ENCODE data around the gene INSC. TPM values are rescaled to one million over a fixed set of nuclear protein-coding genes. Genes with fewer than 3 reads are reported as not detected.

Gene INSC
- total RNA-seq, 2 experiments from 2014 or later: not detected

- Histone ChIP-seq H3K27me3 (ENCODE audit: control insufficient read depth in 1 of 2, insufficient read depth in 2 of 2, low read length in 2 of 2) (peaks cover 22 to 23% of the 10 kb centered on the region in 2 experiments), H3K27ac (ENCODE audit: low read depth in 1 of 2, low read length in 2 of 2) (no peak overlapping the region), H3K4me1 (ENCODE audit: insufficient read depth, low read length) (peaks cover 25% of the 10 kb centered on the region), H3K4me3 (ENCODE audit: low read length) (no peak overlapping the region), H3K36me3 (ENCODE audit: insufficient read depth, low read length) (no peaks in the 10 kb centered on the region), H3K9me3 (ENCODE audit: control insufficient read depth in 1 of 2, insufficient read depth in 1 of 2, low read length in 2 of 2) (peaks cover 4 to 9% of the 10 kb centered on the region in 2 experiments)
- Mint-ChIP-seq H3K36me3 (ENCODE audit: low read depth) (no peaks in the 10 kb centered on the region), H3K4me3 (peak overlapping the region; percentile 46), H3K9me3 (no peaks in the 10 kb centered on the region), H3K27ac (no peak overlapping the region), H3K4me1 (ENCODE audit: low read depth) (peaks cover 18% of the 10 kb centered on the region), H3K27me3 (peaks cover 39% of the 10 kb centered on the region)
- DNase-seq: peak in 1 of 14 experiments; percentile 13
- ATAC-seq (ENCODE audit: poor library complexity): no peak
- CTCF ChIA-PET: no interaction called here
- no peak for TF ChIP-seq CTCF (IDR thresholded peaks at IDR 0.05)
- intact Hi-C loops (cut with DNase I, micrococcal nuclease): loop anchor here in 1 of 2 experiments (5.0 to 10.0 kb wide), 2 partner anchors 100 to 538 kb away; partner anchors contain the start of gene CALCA
- POLR2A ChIA-PET: no interaction called here
These were observed 42.1 kb upstream of the INSC start for GRCh38 chr11:15072551-15073143.

- Mint-ChIP-seq H3K9me3 (no peaks in the 10 kb centered on the region), H3K27ac (no peak within 1 kb of the TSS), H3K36me3 (ENCODE audit: low read depth) (no peaks in the 10 kb centered on the region), H3K4me3 (peak within 1 kb of the TSS; percentile 88), H3K4me1 (ENCODE audit: low read depth) (peaks cover 18% of the 10 kb centered on the region), H3K27me3 (peaks cover 39% of the 10 kb centered on the region)
- intact Hi-C loops (cut with DNase I, micrococcal nuclease): loop anchor here (1.0 to 10.0 kb wide), 3 partner anchors 101 to 539 kb away; partner anchors contain the start of gene CALCA (in 1 of the 2)
- Histone ChIP-seq H3K4me1 (ENCODE audit: insufficient read depth, low read length) (peaks cover 25% of the 10 kb centered on the region), H3K4me3 (ENCODE audit: low read length) (peak within 1 kb of the TSS; percentile 50), H3K27me3 (ENCODE audit: control insufficient read depth in 1 of 2, insufficient read depth in 2 of 2, low read length in 2 of 2) (peaks cover 22 to 23% of the 10 kb centered on the region in 2 experiments), H3K9me3 (ENCODE audit: control insufficient read depth in 1 of 2, insufficient read depth in 1 of 2, low read length in 2 of 2) (peaks cover 4 to 7% of the 10 kb centered on the region in 2 experiments), H3K27ac (ENCODE audit: low read depth in 1 of 2, low read length in 2 of 2) (no peak within 1 kb of the TSS), H3K36me3 (ENCODE audit: insufficient read depth, low read length) (no peaks in the 10 kb centered on the region)
- peak in 4 of 14 experiments; percentile 21 to 37 (median 30) for DNase-seq
- POLR2A ChIA-PET: interaction anchor here (1.6 to 2.5 kb wide), 2 partner anchors 166 to 554 kb away, joined by 4 to 14 read pairs; partner anchors contain the start of gene PSMA1
- CTCF ChIA-PET: interaction anchor here (1.0 to 2.4 kb wide), 4 partner anchors 99 to 618 kb away, joined by 3 to 25 read pairs (median 7); no protein-coding TSS in a partner anchor
- no peak for ATAC-seq (ENCODE audit: poor library complexity)
- no peak for TF ChIP-seq CTCF (IDR thresholded peaks at IDR 0.05)
These were observed 41.1 kb upstream of the INSC start, which contains the start of gene CALCB for GRCh38 chr11:15073361-15074205. TSS of gene CALCB (plus strand) at chr11:15073593. CDS start at chr11:15074719, 1,126 bp downstream.
